Measurements from ENCODE around the gene TBC1D22B.
A peak's percentile ranks its signal among the peaks of the same experiment; 100 is the strongest.
"Not testable (repeated sequence)": the region's sequence is repeated elsewhere in the genome, so short reads cannot be mapped to it uniquely, and the experiment has no call there.

TBC1D22B gene

GRCh38 chr6:37321101-37321500 lies 63.5 kb downstream of the TBC1D22B start:
- DNase-seq (ENCODE audit: low read depth, low spot score), result no peak

- DNase-seq (ENCODE audit: low read depth, low spot score), result no peak
These were observed 64.2 kb downstream of the TBC1D22B start for GRCh38 chr6:37321516-37322415.

DNA sequence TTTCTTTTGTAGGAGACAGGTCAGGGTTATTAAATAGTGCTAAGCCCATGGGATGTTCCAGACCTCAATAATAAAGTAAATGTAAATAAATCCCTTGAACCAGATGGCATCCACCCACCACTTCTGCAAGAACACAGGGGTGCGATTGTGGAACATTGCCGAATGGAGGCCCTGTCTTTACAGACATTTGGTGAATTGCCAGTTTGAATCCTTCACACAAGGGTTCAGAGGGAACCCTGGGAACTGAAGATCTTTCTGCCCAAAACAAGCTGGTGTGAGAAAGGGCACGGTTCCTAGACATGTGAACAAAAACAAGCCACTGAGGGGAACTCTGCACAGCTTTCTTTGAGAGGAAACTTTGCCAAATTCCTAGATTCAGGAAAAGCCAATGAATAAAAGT lies 66.0 kb downstream of the TBC1D22B start:
- DNase-seq (ENCODE audit: low read depth, low spot score), result peak; percentile 31

- DNase-seq (ENCODE audit: low read depth, low spot score), result no peak
These were observed 66.8 kb downstream of the TBC1D22B start for GRCh38 chr6:37324131-37325033.

DNA sequence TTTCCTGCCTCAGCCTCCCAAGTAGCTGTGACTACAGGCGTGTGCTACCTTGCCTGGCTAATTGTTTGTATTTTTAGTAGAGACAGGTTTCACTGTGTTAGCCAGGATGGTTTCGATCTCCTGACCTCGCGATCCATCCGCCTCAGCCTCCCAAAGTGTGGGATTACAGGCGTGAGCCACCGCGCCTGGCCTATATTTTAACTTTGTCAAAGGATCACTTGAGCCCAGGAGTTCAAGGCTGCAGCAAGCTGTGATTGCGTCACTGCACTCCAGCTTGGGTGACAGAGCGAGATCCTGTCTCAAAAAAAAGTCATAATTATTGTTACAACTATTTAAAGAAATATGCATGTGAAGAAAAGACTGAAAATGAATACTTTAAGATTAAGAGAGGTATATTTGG lies 72.8 kb downstream of the TBC1D22B start:
- DNase-seq (ENCODE audit: low read depth, low spot score), result not testable (repeated sequence)

GRCh38 chr6:37331047-37331446 lies 73.5 kb downstream of the TBC1D22B start:
- no peak for DNase-seq (ENCODE audit: low read depth, low spot score)

DNA sequence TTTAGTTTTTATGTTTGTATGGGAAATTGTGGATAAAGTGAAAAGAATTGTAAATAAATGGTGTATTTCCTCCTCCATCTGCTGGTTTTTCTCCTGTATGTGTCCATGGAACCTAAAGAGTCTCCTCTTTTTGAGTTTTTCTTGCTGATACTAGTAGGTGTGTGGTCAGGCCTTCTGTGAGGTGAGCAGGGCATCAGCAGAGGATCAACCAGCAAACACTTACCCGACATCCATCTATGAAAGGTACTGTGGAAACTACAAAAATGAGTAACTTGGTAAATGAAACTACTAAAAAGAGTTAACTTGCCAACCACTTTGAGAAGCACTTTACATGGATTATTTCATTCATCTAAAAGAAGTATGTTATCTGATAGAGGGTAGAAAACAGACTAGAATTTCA lies 75.3 kb downstream of the TBC1D22B start:
- no peak for DNase-seq (ENCODE audit: low read depth, low spot score)

DNA sequence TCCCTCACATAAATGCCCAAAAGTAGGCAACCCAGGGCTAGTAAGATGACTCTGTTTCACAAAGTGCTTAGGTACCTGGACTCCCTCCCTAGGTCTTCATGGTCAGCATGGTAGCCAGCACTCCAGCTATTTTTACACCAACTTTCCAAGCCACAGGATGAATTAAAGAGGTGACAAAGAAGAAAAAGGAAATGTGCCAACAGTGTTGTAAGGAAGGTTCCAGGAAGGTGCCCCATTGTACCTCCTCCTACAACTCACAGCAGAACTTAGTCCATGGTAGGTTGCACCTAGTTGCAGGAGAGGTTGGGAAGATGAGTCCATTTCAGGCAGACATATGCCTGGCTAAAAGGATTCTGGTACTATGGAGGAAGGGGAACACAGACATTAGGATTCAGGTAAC lies 76.5 kb downstream of the TBC1D22B start:
- DNase-seq (ENCODE audit: low read depth, low spot score), result no peak

DNA sequence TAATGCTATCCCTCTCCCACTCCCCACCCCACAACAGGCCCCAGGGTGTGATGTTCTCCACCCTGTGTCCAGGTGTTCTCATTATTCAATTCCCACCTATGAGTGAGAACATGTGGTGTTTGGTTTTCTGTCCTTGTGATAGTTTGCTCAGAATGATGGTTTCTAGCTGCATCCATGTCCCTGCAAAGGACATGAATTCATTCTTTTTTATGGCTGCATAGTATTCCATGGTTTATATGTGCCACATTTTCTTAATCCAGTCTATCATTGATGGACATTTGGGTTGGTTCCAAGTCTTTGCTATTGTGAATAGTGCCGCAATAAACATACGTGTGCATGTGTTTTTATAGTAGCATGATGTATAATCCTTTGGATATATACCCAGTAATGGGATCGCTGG lies 80.7 kb downstream of the TBC1D22B start:
- not testable (repeated sequence) for DNase-seq (ENCODE audit: low read depth, low spot score)

DNA sequence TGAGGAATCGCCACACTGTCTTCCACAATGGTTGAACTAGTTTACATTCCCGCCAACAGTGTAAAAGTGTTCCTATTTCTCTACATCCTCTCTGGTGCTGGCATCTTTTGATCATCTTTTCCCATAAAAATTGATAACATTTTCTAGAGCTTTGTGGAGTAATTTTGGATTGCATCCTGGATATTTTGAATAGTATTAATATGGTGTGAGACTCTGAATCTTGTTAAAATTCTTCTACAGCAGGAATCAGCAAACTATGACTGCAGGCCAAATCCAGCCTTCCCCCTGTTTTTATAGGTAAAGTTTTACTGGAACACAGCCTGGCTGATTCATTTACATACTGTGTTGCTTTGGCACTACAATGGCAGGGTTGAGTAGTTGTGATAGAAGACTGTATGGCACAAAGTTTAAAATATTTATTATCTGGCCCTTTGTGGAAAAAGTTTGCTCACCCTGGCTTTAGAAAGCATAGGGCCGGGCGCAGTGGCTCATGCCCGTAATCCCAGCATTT lies 81.2 kb downstream of the TBC1D22B start:
- no peak for DNase-seq (ENCODE audit: low read depth, low spot score)

DNA sequence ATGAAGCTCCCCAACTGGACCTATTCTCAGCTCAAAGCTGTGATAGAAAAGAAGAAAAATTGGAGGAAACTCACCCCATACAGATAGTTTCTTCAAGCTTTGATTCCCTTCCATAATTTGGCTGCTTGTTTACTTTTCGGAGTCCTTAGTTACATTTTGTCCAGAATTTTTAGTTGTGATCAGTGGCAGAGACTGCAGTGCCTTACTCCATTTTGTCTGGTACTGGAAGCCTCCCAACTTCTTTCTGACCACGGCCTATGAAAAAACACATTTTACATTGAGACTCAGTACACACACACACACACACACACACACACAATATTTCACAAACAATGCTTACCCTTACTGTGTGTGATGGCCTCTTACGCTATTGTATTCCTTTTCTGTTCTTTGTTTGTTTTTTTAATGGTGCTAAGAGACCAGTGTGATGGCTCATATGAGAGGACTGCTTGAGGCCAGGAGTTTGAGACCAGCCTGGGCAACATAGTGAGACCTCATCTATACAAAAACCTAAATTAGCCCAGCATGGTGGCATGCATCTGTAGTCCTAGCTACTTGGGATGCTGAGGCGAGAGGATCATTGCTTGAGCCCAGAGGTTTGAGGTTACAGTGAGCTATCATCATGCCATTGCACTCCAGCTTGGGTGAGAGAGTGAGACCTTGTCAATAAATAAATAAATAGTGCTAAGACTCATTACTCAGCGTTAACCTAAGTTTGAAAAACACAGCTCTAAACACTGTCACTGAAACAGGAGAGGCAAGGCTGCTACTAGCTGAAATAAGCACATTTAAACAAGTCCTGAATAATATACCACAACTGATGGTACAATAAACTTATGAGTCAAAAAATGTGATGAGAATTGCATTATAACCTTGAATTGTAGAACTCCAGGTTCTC lies 82.4 kb downstream of the TBC1D22B start:
- DNase-seq (ENCODE audit: low read depth, low spot score), result no peak

GRCh38 chr6:37340639-37340943 lies 83.0 kb downstream of the TBC1D22B start:
- no peak for DNase-seq (ENCODE audit: low read depth, low spot score)

DNA sequence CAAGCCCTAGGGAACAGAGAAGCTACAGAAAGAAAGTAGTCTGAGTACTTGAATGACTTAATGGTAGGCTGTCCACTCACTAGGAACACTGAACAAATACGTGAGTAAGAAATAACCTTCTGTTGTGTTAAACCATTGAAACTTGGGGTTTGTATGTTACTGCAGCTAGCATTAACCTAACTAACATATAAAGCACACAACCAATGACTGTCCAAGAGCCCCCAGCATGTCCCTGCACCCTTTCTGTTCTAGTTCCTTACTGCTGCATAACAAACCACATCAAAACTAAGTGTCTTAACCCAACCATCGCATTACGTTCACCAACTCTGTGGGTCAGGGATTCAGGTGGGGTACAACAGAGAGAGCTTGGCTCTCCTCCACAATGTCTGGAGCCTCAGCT lies 85.7 kb downstream of the TBC1D22B start:
- DNase-seq (ENCODE audit: low read depth, low spot score), result no peak

DNA sequence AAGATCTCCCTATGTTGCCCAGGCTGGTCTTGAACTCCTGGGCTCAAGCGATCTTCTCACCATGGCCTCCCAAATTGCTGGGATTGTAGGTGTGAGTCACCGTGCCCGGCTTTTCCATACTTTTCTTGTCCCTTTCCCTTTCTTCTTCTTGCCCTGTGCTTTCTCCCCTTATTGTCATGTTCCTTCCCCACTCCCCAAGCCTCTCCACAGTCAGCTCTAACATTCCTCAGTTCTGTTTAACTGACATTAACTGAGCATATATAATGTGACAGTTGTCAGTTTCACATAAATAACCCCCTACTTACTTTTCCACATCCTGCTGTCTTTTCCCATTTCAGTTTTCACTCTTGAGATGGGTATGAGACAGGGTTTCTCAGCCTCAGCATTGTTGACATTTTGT lies 86.7 kb downstream of the TBC1D22B start:
- DNase-seq (ENCODE audit: low read depth, low spot score), result no peak

- DNase-seq (ENCODE audit: low read depth, low spot score), result not testable (repeated sequence)
These were observed 88.2 kb downstream of the TBC1D22B start for GRCh38 chr6:37345804-37346203.

GRCh38 chr6:37347177-37347576 lies 89.6 kb downstream of the TBC1D22B start:
- DNase-seq (ENCODE audit: low read depth, low spot score), result no peak

DNA sequence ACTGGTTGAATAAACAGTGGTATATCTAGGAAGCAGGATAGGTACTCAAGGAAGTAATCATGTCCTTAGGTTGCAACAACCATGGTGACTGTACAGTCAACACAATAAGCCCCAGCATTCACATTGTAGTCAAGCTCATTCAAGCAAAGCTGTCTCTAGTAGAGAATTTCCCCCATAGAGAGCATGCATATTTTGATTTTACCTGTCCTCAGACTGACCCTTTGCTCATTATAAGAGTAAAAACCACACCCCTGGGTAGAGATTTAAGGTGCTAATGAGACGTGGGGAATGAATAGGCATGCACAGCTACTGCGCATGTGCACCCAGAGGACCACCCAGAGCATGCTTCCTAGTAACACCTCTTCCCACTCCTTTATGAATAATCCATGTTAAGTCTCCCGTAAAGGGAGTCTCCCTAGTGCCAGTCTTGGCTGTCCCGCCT lies 90.1 kb downstream of the TBC1D22B start:
- DNase-seq (ENCODE audit: low read depth, low spot score), result no peak

- no peak for DNase-seq (ENCODE audit: low read depth, low spot score)
These were observed 93.5 kb downstream of the TBC1D22B start for GRCh38 chr6:37351027-37351426.

GRCh38 chr6:37352384-37352783 lies 94.8 kb downstream of the TBC1D22B start:
- DNase-seq (ENCODE audit: low read depth, low spot score), result no peak

DNA sequence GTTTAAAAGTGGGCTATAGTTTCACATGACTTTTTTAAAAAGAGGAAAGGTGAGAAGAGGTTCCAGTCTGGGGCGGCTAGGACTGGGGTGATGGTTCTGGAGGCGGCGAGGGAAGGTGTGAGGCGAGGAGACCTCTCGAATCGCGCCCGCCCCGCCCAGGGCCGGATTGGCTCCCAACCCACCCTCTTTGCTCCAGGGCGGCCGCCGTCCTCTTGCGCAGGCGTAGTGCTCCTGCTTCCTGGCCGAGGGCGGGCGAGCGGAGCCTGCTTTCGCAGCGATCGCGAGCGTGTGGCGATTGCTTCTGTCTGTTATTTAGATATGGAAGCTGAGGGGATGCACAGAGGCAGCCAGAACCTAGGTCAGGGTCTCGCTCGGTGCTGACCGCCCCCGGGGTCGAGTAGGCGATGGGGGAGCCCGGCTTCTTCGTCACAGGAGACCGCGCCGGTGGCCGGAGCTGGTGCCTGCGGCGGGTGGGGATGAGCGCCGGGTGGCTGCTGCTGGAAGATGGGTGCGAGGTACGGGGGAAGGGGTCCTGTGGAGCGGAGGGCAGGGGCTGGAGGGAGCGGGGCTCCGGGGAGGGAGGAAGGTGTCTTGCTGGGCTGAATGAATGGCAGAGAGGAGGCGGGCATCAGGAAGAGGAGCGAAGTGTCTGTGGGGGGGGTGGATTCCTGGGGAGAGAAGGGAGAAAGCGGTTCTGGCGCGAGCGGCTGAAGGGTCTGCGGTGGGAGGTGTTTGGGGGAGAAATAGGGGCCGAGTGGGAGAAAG lies 96.4 kb downstream of the TBC1D22B start, which contains the start of gene RNF8:
TSS of gene RNF8 (plus strand) at position 223 of the 765 bp plus-strand sequence. CDS start at position 405, 182 bp downstream.
- peak; percentile 64 for DNase-seq (ENCODE audit: low read depth, low spot score)

All from smooth muscle cell of the brain vasculature (primary cell).